Measurements from ENCODE around the gene MICALL1.

Gene MICALL1

DNA sequence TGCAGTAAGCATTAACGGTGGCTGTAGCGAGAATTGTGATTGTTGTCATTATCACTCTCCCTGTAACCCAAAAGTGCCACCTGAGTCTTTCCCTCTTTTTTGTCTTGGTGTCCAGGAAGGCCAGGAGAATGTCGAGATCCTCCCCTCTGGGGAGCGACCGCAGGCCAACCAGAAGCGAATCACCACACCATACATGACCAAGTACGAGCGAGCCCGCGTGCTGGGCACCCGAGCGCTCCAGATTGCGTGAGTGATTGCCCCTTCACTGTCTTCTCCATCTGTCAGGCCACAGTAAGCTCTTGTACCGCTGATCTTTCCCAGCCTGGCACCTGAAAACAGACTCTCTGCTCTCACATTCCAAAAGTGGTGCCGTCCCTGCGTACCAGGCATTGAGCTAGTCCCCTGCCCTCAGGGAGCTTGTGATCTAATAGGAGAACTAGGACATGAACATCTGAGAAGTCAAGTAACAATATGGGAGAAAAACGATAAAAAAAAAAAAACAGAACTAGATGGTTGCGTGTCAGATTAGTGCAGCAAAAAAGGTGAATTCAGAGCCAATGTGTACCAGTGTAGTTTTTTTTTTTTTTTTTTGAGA lies 53.2 kb downstream of the MICALL1 start:
- H3K4me1 ChIP-seq (ENCODE audit: control insufficient read depth, insufficient read depth, low read length) = peaks cover 4% of the 10 kb centered on the region
- H3K27ac ChIP-seq (ENCODE audit: insufficient read depth, low read depth, low read length, poor library complexity, severe bottlenecking) = no peak overlapping the region
- no peaks in the 10 kb centered on the region for H3K9me3 ChIP-seq (ENCODE audit: control insufficient read depth, low read length)
- no peak overlapping the region for H3K4me3 ChIP-seq (ENCODE audit: insufficient read depth, low read depth, low read length)
- 95 to 97% methylated on average over 18 of the region's 18 CpGs for WGBS, 2 experiments
- H3K27me3 ChIP-seq (ENCODE audit: control insufficient read depth, insufficient read depth, low read length, poor library complexity, severe bottlenecking) = no peaks in the 10 kb centered on the region
- H3K36me3 ChIP-seq (ENCODE audit: control insufficient read depth, insufficient read depth, low read length) = peaks cover 27% of the 10 kb centered on the region

- no peaks in the 10 kb centered on the region for H3K27me3 ChIP-seq (ENCODE audit: control insufficient read depth, insufficient read depth, low read length, poor library complexity, severe bottlenecking)
- 88 to 95% methylated on average over 4 of the region's 4 CpGs for WGBS, 2 experiments
- peaks cover 27% of the 10 kb centered on the region for H3K36me3 ChIP-seq (ENCODE audit: control insufficient read depth, insufficient read depth, low read length)
- no peak overlapping the region for H3K4me3 ChIP-seq (ENCODE audit: insufficient read depth, low read depth, low read length)
- H3K9me3 ChIP-seq (ENCODE audit: control insufficient read depth, low read length) = no peaks in the 10 kb centered on the region
- no peaks in the 10 kb centered on the region for H3K4me1 ChIP-seq (ENCODE audit: control insufficient read depth, insufficient read depth, low read length)
- no peak overlapping the region for H3K27ac ChIP-seq (ENCODE audit: insufficient read depth, low read depth, low read length, poor library complexity, severe bottlenecking)
These were observed 55.0 kb downstream of the MICALL1 start for GRCh38 chr22:37961062-37961461.

DNA sequence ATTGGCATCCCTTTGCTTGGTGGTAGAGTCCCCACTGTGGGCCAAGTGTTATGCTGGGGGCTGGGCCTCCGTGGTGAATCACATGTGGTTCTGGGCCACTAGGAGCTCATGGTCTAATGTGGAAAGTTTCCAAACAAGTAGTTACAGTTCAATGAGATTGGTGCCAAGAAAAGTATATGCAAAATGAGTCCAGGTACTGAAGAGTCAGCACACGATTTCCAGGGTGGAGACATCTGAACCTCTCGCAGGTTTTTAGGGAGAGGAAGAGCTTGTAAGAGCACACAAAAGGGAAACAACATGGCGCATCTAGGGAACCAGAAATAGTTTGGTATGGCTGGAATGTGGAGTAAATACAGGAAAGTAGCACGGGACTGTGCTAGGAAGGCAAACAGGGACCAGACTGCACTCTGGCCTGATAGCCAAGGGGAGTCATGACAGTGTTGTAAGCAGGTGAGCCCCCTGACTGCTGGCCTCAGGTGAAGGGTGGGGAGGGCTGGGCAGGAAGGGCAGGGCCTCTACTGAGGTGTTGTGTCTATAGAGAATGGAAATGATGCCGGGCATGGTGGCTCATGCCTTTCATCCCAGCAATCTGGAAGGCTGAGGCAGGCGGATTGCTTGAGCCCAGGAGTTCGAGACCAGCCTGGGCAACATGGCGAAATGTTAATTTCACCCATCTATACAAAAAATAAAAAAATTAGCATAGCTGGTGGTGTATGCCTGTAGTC lies 60.0 kb downstream of the MICALL1 start:
- Histone ChIP-seq H3K9me3 (ENCODE audit: control insufficient read depth, low read length) (no peaks in the 10 kb centered on the region), H3K4me1 (ENCODE audit: control insufficient read depth, insufficient read depth, low read length) (peaks cover 25% of the 10 kb centered on the region), H3K27ac (ENCODE audit: insufficient read depth, low read depth, low read length, poor library complexity, severe bottlenecking) (no peak overlapping the region), H3K4me3 (ENCODE audit: insufficient read depth, low read depth, low read length) (no peak overlapping the region), H3K36me3 (ENCODE audit: control insufficient read depth, insufficient read depth, low read length) (peaks cover 10% of the 10 kb centered on the region), H3K27me3 (ENCODE audit: control insufficient read depth, insufficient read depth, low read length, poor library complexity, severe bottlenecking) (no peaks in the 10 kb centered on the region)
- 91 to 95% methylated on average over 9 of the region's 9 CpGs for WGBS, 2 experiments

DNA sequence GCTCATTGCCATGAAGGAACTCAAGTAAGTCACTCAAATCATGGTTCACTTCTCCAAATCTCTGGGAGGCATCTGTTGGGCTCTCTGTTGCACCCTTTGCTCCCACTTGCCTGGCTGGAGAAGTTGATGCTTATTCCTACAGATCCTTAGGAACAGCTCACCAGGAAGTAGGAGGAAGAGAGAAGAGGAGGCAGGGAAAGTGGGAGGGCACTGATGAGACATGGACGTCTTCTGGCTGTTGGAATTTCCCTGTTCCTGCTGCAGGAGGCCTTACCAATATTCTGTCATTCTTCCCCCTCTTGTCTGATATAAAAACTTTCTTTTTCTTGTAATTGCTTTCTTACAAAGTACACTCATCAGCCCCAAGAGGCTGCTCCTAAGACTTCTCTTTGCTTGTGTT lies 61.0 kb downstream of the MICALL1 start:
- Histone ChIP-seq H3K27me3 (ENCODE audit: control insufficient read depth, insufficient read depth, low read length, poor library complexity, severe bottlenecking) (no peaks in the 10 kb centered on the region), H3K4me1 (ENCODE audit: control insufficient read depth, insufficient read depth, low read length) (peaks cover 30% of the 10 kb centered on the region), H3K27ac (ENCODE audit: insufficient read depth, low read depth, low read length, poor library complexity, severe bottlenecking) (no peak overlapping the region), H3K9me3 (ENCODE audit: control insufficient read depth, low read length) (no peaks in the 10 kb centered on the region), H3K4me3 (ENCODE audit: insufficient read depth, low read depth, low read length) (no peak overlapping the region), H3K36me3 (ENCODE audit: control insufficient read depth, insufficient read depth, low read length) (peaks cover 7% of the 10 kb centered on the region)
- 62 to 81% methylated on average over 1 of the region's 1 CpG for WGBS, 2 experiments

DNA sequence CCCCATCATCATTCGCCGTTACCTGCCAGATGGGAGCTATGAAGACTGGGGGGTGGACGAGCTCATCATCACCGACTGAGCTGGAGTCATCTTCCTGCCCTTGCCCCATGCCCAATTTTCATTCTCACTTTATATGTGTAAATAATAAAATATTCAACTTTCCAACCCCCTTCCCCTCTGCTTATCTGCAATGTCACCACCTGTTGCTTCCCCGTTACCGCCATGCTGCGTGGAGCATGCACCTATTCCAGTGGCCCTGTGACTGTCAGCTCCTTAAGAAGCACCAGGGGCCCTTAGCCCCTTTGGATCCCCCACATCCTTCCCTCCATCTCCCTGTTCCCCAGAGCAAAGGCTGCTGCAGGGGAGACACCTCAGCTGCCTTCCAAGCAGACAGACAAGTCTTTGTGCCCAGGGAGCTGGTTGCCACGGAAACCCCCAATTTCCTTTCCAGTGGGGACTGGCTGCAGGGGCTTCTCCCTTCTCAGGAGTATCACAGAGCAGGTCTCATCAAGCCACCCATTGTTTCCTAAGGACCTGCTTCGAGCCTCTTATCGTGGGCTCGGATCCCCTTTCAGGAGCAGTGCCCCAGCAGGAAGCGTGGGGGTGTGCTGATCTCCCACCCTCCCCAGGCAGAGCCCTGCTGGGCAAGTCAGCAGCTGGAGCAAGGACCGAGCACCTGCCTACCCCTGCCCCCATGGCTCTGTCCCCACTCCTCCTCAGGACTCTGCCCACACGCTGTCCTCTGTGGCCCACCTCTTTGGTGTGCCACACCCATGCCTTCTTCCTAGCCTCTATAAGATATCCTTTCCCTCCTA lies 61.7 kb downstream of the MICALL1 start:
- peaks cover 30% of the 10 kb centered on the region for H3K4me1 ChIP-seq (ENCODE audit: control insufficient read depth, insufficient read depth, low read length)
- no peak overlapping the region for H3K4me3 ChIP-seq (ENCODE audit: insufficient read depth, low read depth, low read length)
- H3K27ac ChIP-seq (ENCODE audit: insufficient read depth, low read depth, low read length, poor library complexity, severe bottlenecking) = peak overlapping the region; percentile 79
- H3K36me3 ChIP-seq (ENCODE audit: control insufficient read depth, insufficient read depth, low read length) = peaks cover 7% of the 10 kb centered on the region
- 66 to 71% methylated on average over 14 of the region's 14 CpGs for WGBS, 2 experiments
- H3K9me3 ChIP-seq (ENCODE audit: control insufficient read depth, low read length) = no peaks in the 10 kb centered on the region
- H3K27me3 ChIP-seq (ENCODE audit: control insufficient read depth, insufficient read depth, low read length, poor library complexity, severe bottlenecking) = no peaks in the 10 kb centered on the region

DNA sequence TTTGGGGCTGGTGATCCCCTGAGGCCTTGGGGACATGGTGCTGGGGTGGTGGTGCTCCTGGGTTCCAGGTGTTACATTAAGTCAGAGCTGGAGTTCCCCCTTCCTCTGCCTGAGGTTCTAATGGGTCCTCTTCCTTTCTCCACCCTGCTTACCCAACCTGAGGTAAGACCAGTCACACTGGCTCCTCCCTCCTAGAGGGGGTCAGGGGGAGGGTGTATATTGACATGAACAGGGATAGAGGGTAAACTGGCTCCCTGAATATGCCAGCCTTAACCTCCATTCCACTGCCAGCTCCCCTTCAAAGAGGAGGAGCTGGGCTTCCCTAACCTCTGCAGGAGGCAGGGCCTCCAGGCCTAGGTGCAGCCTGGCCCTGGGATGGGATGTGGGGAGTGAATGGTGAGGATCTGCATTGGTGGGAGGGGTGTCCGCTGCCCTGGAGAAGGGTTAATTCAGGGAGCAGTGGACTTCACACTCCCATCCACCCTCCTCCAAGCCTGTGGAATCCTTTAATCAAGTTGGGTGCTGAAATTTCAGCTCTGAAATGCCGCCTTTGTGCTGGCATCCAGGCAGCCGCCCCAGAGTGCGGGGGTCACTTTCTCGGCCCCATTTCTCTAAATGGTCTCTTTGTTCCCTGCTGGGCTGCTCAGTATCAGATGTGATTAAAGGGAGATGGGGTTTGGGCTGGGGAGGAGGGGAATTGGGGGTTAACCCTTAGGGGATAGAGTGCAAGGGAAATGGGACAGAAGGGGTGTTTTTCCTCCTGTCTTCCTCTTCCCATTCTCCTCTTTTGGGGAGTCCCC lies 62.6 kb downstream of the MICALL1 start:
- Histone ChIP-seq H3K9me3 (ENCODE audit: control insufficient read depth, low read length) (no peaks in the 10 kb centered on the region), H3K27me3 (ENCODE audit: control insufficient read depth, insufficient read depth, low read length, poor library complexity, severe bottlenecking) (no peaks in the 10 kb centered on the region), H3K27ac (ENCODE audit: insufficient read depth, low read depth, low read length, poor library complexity, severe bottlenecking) (peak overlapping the region; percentile 79), H3K36me3 (ENCODE audit: control insufficient read depth, insufficient read depth, low read length) (peaks cover 7% of the 10 kb centered on the region), H3K4me3 (ENCODE audit: insufficient read depth, low read depth, low read length) (no peak overlapping the region), H3K4me1 (ENCODE audit: control insufficient read depth, insufficient read depth, low read length) (peaks cover 30% of the 10 kb centered on the region)
- WGBS, 2 experiments = 53 to 62% methylated on average over 5 of the region's 5 CpGs

GRCh38 chr22:37970864-37971263 lies 64.8 kb downstream of the MICALL1 start:
- Histone ChIP-seq H3K4me3 (ENCODE audit: insufficient read depth, low read depth, low read length) (no peak overlapping the region), H3K4me1 (ENCODE audit: control insufficient read depth, insufficient read depth, low read length) (peaks cover 30% of the 10 kb centered on the region), H3K9me3 (ENCODE audit: control insufficient read depth, low read length) (no peaks in the 10 kb centered on the region), H3K36me3 (ENCODE audit: control insufficient read depth, insufficient read depth, low read length) (peaks cover 7% of the 10 kb centered on the region), H3K27ac (ENCODE audit: insufficient read depth, low read depth, low read length, poor library complexity, severe bottlenecking) (no peak overlapping the region), H3K27me3 (ENCODE audit: control insufficient read depth, insufficient read depth, low read length, poor library complexity, severe bottlenecking) (no peaks in the 10 kb centered on the region)
- WGBS, 2 experiments = 94 to 98% methylated on average over 4 of the region's 4 CpGs

- Histone ChIP-seq H3K27me3 (ENCODE audit: control insufficient read depth, insufficient read depth, low read length, poor library complexity, severe bottlenecking) (no peaks in the 10 kb centered on the region), H3K36me3 (ENCODE audit: control insufficient read depth, insufficient read depth, low read length) (peaks cover 7% of the 10 kb centered on the region), H3K4me3 (ENCODE audit: insufficient read depth, low read depth, low read length) (no peak overlapping the region), H3K27ac (ENCODE audit: insufficient read depth, low read depth, low read length, poor library complexity, severe bottlenecking) (peak overlapping the region; percentile 30), H3K4me1 (ENCODE audit: control insufficient read depth, insufficient read depth, low read length) (peaks cover 30% of the 10 kb centered on the region), H3K9me3 (ENCODE audit: control insufficient read depth, low read length) (no peaks in the 10 kb centered on the region)
- WGBS, 2 experiments = 26 to 31% methylated on average over 7 of the region's 7 CpGs
These were observed 65.7 kb downstream of the MICALL1 start for GRCh38 chr22:37971475-37972434.

- H3K27me3 ChIP-seq (ENCODE audit: control insufficient read depth, insufficient read depth, low read length, poor library complexity, severe bottlenecking) = no peaks in the 10 kb centered on the region
- H3K9me3 ChIP-seq (ENCODE audit: control insufficient read depth, low read length) = no peaks in the 10 kb centered on the region
- no peak overlapping the region for H3K27ac ChIP-seq (ENCODE audit: insufficient read depth, low read depth, low read length, poor library complexity, severe bottlenecking)
- H3K36me3 ChIP-seq (ENCODE audit: control insufficient read depth, insufficient read depth, low read length) = no peaks in the 10 kb centered on the region
- 84 to 88% methylated on average over 3 of the region's 3 CpGs for WGBS, 2 experiments
- H3K4me3 ChIP-seq (ENCODE audit: insufficient read depth, low read depth, low read length) = no peak overlapping the region
- peaks cover 23% of the 10 kb centered on the region for H3K4me1 ChIP-seq (ENCODE audit: control insufficient read depth, insufficient read depth, low read length)
These were observed 66.4 kb downstream of the MICALL1 start for GRCh38 chr22:37972527-37972926.
